Measurements from ENCODE around the gene CAV1. TPM values are rescaled to one million over a fixed set of nuclear protein-coding genes. Genes with fewer than 3 reads are reported as not detected.
"Not testable (repeated sequence)": the region's sequence is repeated elsewhere in the genome, so short reads cannot be mapped to it uniquely, and the experiment has no call there.

CAV1 gene, protein sequence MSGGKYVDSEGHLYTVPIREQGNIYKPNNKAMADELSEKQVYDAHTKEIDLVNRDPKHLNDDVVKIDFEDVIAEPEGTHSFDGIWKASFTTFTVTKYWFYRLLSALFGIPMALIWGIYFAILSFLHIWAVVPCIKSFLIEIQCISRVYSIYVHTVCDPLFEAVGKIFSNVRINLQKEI
- total RNA-seq (100 to 1,000 TPM in 1 of 4 donors, 10 to 100 TPM in 3; 59.0 to 120 (median 66.7) TPM), polyA plus RNA-seq (10 to 100 TPM; 57.6 to 70.1 (median 69.0) TPM)
- long read RNA-seq, donor 1, transcript CAV1-202 (2 exons, 2,628 nt), result major isoform, 10 of 23 reads
- long read RNA-seq, donor 1, transcript CAV1-201 (3 exons, 2,704 nt), result minor isoform, 5 of 23 reads
- long read RNA-seq, donor 1, partial matches to known transcripts, result 8 of 23 reads
- long read RNA-seq, donor 1, other reads (novel, unspliced or antisense), result 0 of 23 reads
- long read RNA-seq, donor 2, transcript CAV1-202 (2 exons, 2,628 nt), result minor isoform, 14 of 44 reads
- long read RNA-seq, donor 2, transcript CAV1-201 (3 exons, 2,704 nt), result major isoform, 25 of 44 reads
- long read RNA-seq, donor 2, partial matches to known transcripts, result 0 of 44 reads
- long read RNA-seq, donor 2, other reads (novel, unspliced or antisense), result 3 of 44 reads

DNA sequence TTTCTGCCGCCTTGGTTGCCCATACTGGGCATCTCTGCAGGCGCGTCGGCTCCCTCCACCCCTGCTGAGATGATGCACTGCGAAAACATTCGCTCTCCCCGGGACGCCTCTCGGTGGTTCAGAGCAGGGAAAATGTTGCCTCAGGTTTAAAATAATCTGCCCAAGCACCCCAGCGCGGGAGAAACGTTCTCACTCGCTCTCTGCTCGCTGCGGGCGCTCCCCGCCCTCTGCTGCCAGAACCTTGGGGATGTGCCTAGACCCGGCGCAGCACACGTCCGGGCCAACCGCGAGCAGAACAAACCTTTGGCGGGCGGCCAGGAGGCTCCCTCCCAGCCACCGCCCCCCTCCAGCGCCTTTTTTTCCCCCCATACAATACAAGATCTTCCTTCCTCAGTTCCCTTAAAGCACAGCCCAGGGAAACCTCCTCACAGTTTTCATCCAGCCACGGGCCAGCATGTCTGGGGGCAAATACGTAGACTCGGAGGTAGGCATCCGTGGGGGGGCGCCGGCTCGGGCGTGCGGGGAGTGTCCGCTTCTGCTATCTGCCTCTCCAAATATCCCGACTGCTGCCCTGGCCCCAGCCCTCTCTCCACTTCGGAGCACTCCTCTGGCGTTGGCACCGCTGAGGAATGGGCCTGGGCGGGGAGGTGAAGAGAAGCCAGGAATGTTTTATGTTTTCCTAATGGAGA is at the start of gene CAV1:
Gene CAV1, plus strand, starts transcription at position 428 of the 689 bp plus-strand sequence. Its CDS starts 27 bp downstream, at position 455.
- 0 to 1% (median 1%) methylated on average over 42 of the region's 42 CpGs for WGBS, 3 donors
- TF ChIP-seq, protein P1, sequence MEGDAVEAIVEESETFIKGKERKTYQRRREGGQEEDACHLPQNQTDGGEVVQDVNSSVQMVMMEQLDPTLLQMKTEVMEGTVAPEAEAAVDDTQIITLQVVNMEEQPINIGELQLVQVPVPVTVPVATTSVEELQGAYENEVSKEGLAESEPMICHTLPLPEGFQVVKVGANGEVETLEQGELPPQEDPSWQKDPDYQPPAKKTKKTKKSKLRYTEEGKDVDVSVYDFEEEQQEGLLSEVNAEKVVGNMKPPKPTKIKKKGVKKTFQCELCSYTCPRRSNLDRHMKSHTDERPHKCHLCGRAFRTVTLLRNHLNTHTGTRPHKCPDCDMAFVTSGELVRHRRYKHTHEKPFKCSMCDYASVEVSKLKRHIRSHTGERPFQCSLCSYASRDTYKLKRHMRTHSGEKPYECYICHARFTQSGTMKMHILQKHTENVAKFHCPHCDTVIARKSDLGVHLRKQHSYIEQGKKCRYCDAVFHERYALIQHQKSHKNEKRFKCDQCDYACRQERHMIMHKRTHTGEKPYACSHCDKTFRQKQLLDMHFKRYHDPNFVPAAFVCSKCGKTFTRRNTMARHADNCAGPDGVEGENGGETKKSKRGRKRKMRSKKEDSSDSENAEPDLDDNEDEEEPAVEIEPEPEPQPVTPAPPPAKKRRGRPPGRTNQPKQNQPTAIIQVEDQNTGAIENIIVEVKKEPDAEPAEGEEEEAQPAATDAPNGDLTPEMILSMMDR (IDR thresholded peaks at IDR 0.05), result peak; percentile 3
- ATAC-seq, result peak; percentile 52 to 70 (median 66)
- Histone ChIP-seq H3K4me3 (peak within 1 kb of the TSS; percentile 80), H3K4me1 (no peaks in the 10 kb centered on the region), H3K36me3 (ENCODE audit: insufficient read depth in 1 of 2, low read depth in 1 of 2) (peaks cover 0 to under 1% of the 10 kb centered on the region in 2 donors), H3K9me3 (no peaks in the 10 kb centered on the region), H3K27ac (peak within 1 kb of the TSS; percentile 77), H3K27me3 (ENCODE audit: insufficient read depth in 3 of 3, low read length in 2 of 3) (no peaks in the 10 kb centered on the region)
- intact Hi-C loops (cut with DNase I), result loop anchor here (5.0 to 10.0 kb wide), 4 partner anchors 63 to 283 kb away; no protein-coding TSS in a partner anchor
- DNase-seq, result peak; percentile 83 to 89

DNA sequence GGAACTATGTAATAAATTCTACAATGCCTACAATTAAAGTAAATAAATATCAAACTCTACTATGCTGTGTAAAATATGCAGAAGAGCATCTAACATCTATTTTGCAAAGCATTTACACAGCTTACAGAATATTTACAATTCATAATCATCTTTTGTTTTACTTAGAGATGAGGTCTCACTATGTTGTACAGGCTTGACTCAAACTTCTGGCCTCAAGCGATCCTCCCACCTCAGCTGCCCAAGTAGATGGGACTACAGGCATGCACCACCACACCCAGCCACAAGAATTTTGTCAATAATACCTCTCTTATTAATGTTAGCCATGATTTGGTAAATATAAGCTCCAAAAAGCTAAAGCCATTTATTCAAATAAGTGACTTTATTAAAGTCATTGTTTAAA is 47.2 kb upstream of the CAV1 start:
- Histone ChIP-seq H3K9me3 (no peaks in the 10 kb centered on the region), H3K36me3 (ENCODE audit: insufficient read depth in 1 of 2, low read depth in 1 of 2) (no peaks in the 10 kb centered on the region), H3K4me3 (no peak overlapping the region), H3K27me3 (ENCODE audit: insufficient read depth in 3 of 3, low read length in 2 of 3) (no peaks in the 10 kb centered on the region), H3K27ac (no peak overlapping the region), H3K4me1 (no peaks in the 10 kb centered on the region)
- intact Hi-C loops (cut with DNase I), result no loop called here
- TF ChIP-seq, protein P1 (IDR thresholded peaks at IDR 0.05), result no peak
- WGBS, 3 donors, result 97 to 100% (median 98%) methylated on average over 1 of the region's 1 CpG
- no peak for ATAC-seq
- DNase-seq, result no peak

DNA sequence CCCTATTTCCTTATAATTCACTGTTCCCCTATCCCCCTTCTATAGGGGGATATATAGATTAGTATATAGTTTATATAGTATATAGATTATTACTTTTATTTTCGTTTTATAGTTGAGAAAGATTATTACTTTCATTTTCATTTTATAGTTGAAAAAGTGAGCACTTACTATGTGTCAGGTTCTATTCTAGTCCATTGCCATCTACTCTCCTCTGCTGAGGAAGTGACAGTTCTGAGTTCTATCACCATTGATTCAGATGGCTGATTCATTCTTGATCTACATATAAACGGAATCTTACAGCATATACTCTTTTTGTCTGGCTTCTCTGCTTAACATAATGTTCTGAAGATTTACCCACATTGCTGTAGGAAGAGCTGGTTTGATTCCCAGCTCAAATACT is 46.0 kb upstream of the CAV1 start:
- H3K27ac ChIP-seq, result no peak overlapping the region
- no peak for ATAC-seq
- no peaks in the 10 kb centered on the region for H3K4me1 ChIP-seq
- 81 to 87% (median 84%) methylated on average over 2 of the region's 2 CpGs for WGBS, 3 donors
- intact Hi-C loops (cut with DNase I), result no loop called here
- no peaks in the 10 kb centered on the region for H3K9me3 ChIP-seq
- no peaks in the 10 kb centered on the region for H3K36me3 ChIP-seq (ENCODE audit: insufficient read depth in 1 of 2, low read depth in 1 of 2)
- TF ChIP-seq, protein P1 (IDR thresholded peaks at IDR 0.05), result no peak
- no peak for DNase-seq
- H3K4me3 ChIP-seq, result no peak overlapping the region
- H3K27me3 ChIP-seq (ENCODE audit: insufficient read depth in 3 of 3, low read length in 2 of 3), result no peaks in the 10 kb centered on the region

DNA sequence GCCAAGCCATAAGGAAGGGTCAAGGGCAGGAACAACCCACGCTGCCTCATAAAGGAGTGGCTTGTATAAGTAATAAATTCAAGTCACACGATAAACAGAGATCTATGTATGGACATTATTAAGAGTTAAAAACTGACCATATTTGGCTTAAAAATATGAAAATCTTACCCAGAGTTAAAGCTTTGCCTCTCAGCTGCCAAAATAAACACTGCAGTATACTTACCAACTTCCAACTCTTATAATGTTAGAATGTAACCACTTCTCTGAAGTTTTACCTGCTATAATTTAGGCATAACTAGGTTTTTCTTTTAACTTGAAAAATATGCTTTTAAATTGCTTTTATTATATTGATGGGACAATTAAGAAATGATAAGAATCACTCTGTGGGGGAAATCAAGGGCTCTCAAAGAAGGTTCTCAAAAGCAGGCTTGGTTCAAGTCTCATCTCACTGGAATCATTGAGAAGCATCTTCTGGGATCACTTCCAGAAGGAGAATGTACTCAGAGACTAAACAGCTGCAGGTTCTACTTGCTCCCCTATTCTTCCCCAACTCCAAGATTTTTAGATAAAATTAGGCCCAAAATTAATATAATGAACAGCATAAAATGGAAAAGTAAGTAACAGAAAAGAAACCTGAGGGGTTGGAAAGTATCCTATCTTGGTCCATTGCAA is 41.4 kb upstream of the CAV1 start:
- TF ChIP-seq, protein P1 (IDR thresholded peaks at IDR 0.05), result no peak

DNA sequence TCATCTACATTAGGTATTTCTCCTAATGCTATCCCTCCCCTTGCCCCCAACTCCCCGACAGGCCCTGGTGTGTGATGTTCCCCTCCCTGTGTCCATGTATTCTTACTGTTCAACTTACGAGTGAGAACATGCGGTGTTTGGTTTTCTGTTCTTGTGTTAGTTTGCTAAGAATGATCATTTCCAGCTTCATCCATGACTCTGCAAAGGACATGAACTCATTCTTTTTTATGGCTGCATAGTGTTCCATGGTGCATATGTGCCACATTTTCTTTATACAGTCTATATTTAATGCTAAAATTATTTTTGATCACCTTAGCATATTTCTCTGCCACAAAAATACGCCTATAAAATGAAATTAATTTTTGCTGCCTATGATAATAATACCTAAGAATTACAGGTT is 40.4 kb upstream of the CAV1 start:
- H3K4me3 ChIP-seq; DNase-seq; H3K4me1 ChIP-seq; intact Hi-C loops (cut with DNase I); H3K27ac ChIP-seq; H3K36me3 ChIP-seq (ENCODE audit: insufficient read depth in 1 of 2, low read depth in 1 of 2); H3K9me3 ChIP-seq; H3K27me3 ChIP-seq (ENCODE audit: insufficient read depth in 3 of 3, low read length in 2 of 3); ATAC-seq: not testable (repeated sequence)
- WGBS, 3 donors, result 97 to 99% (median 99%) methylated on average over 4 of the region's 4 CpGs

More for the DNA sequence above, 41.4 kb upstream of the CAV1 start:
- DNase-seq, result no peak
- intact Hi-C loops (cut with DNase I), result no loop called here
- H3K4me3 ChIP-seq, result no peak overlapping the region
- H3K27ac ChIP-seq, result no peak overlapping the region
- H3K27me3 ChIP-seq (ENCODE audit: insufficient read depth in 3 of 3, low read length in 2 of 3), result no peaks in the 10 kb centered on the region
- no peaks in the 10 kb centered on the region for H3K36me3 ChIP-seq (ENCODE audit: insufficient read depth in 1 of 2, low read depth in 1 of 2)
- H3K4me1 ChIP-seq, result no peaks in the 10 kb centered on the region
- H3K9me3 ChIP-seq, result no peaks in the 10 kb centered on the region
- ATAC-seq, result no peak
- WGBS, 3 donors, result 78 to 86% (median 83%) methylated on average over 2 of the region's 2 CpGs

Data from psoas muscle (tissue), 8 donors.